HepG2 (cell line): ENCODE measurements around the gene PRELID1. TPM values are rescaled to one million over a fixed set of nuclear protein-coding genes. Genes with fewer than 3 reads are reported as not detected.

Experiments used
- AKNA ChIP-seq: sonication (generic); formaldehyde crosslinking; IDR thresholded peaks from 2 replicates; pipeline ENCODE4 v1.4.0; 2020; ENCODE audit warnings: missing genetic modification reagents, borderline replicate concordance
- CBX1 ChIP-seq: IDR thresholded peaks from one replicate; pipeline ENCODE4 v1.6.1; 2016; ENCODE audit warnings: antibody characterized with exemption, low read depth
- EZH2 ChIP-seq: conservative IDR thresholded peaks from 2 replicates; pipeline ENCODE4 v1.6.1; 2012; ENCODE audit warnings: mild to moderate bottlenecking, low read depth, low read length, moderate library complexity
- HCFC1 ChIP-seq: fragments of 150-350 bp; IDR thresholded peaks from 2 replicates; pipeline ENCODE4 v1.6.1; 2014; ENCODE audit warnings: low read depth, low read length
- HDAC6 ChIP-seq: fragments of 200-600 bp; sonication (generic); IDR thresholded peaks from 2 replicates; pipeline ENCODE4 v1.7.0; 2017; ENCODE audit warnings: mild to moderate bottlenecking, antibody characterized with exemption, low read length, low read depth
- KDM5B ChIP-seq: sonication (generic); formaldehyde crosslinking; IDR thresholded peaks from 2 replicates; pipeline ENCODE4 v1.4.0; 2020; ENCODE audit warnings: missing genetic modification reagents, mild to moderate bottlenecking, borderline replicate concordance
- SRSF4 ChIP-seq: fragments of 200-400 bp; formaldehyde crosslinking; IDR thresholded peaks from one replicate; pipeline ENCODE4 v1.6.1; 2018; ENCODE audit warnings: mild to moderate bottlenecking, low read depth, low read length, moderate library complexity; ENCODE audit not compliant: poor library complexity, severe bottlenecking
- ZHX1 ChIP-seq: sonication (generic); formaldehyde crosslinking; IDR thresholded peaks from 2 replicates; pipeline ENCODE4 v1.8.1; 2022; ENCODE audit warnings: low read depth, mild to moderate bottlenecking, missing genetic modification reagents
- ZMYM2 ChIP-seq: sonication (generic); formaldehyde crosslinking; IDR thresholded peaks from 2 replicates; pipeline ENCODE4 v1.8.0; 2022; ENCODE audit warnings: mild to moderate bottlenecking, missing genetic modification reagents
- ZNF513 ChIP-seq: sonication (generic); formaldehyde crosslinking; conservative IDR thresholded peaks from 2 replicates; pipeline ENCODE4 v1.5.0; 2020; ENCODE audit warnings: missing genetic modification reagents
- ZNF546 ChIP-seq: sonication (generic); formaldehyde crosslinking; conservative IDR thresholded peaks from 2 replicates; pipeline ENCODE4 v1.8.1; 2023; ENCODE audit warnings: mild to moderate bottlenecking, missing genetic modification reagents
- ZNF552 ChIP-seq: sonication (generic); formaldehyde crosslinking; IDR thresholded peaks from 2 replicates; pipeline ENCODE4 v1.9.0; 2022; ENCODE audit warnings: missing genetic modification reagents, mild to moderate bottlenecking, borderline replicate concordance
- ZNF713 ChIP-seq: sonication (generic); formaldehyde crosslinking; IDR thresholded peaks from 2 replicates; pipeline ENCODE4 v1.4.0; 2020; ENCODE audit warnings: mild to moderate bottlenecking, missing genetic modification reagents
- ZNF816 ChIP-seq: sonication (generic); formaldehyde crosslinking; IDR thresholded peaks from 2 replicates; pipeline ENCODE4 v1.8.0; 2022; ENCODE audit warnings: missing genetic modification reagents, mild to moderate bottlenecking, borderline replicate concordance
- ZSCAN29 ChIP-seq: sonication (generic); formaldehyde crosslinking; conservative IDR thresholded peaks from 2 replicates; pipeline ENCODE4 v1.4.0; 2020; ENCODE audit warnings: mild to moderate bottlenecking, missing genetic modification reagents
- polyA plus RNA-seq, 8 experiments: library from polyadenylated mRNA; depleted of rRNA in 3 of 8; stranded (reverse) in 7 of 8; unstranded in 1 of 8; fragments of >200 nt; fragmentation: Illumina TruSeq in 4 of 8; extraction: Trizol in 4 of 8; gene quantifications; 2 replicates each; pipeline versions ENCODE4 v1.2.1 to v1.2.3, GENCODE V29; 2011 to 2016; ENCODE audit warnings: low read depth in 4 of 8, missing spikeins in 1 of 8, mixed read lengths in 1 of 8; ENCODE audit not compliant: insufficient read depth in 1 of 8
- total RNA-seq, 5 experiments: library from RNA; depleted of rRNA; stranded (reverse); fragments of >200 nt; fragmentation: Illumina TruSeq; extraction: Trizol; gene quantifications; 2 replicates each; pipeline ENCODE4 v1.2.3, GENCODE V29; 2016; ENCODE audit warnings: low read depth in 1 of 5

The PRELID1 gene
- total and polyA plus RNA-seq, 2 of the 13 experiments (the other 11 are each of a cell fraction or from before 2014, with no cell fraction given), result 250 to 271 TPM

GRCh38 chr5:177311723-177312648, 8.4 kb downstream of the PRELID1 start, which contains the start of gene MXD3 (continued):
- TF ChIP-seq EZH2 (no peak), CBX1 (no peak), HCFC1 (no peak), ZMYM2 (CRISPR knock-in tag) (0 out of 2 replicates have a peak, but pooled peaks have one; percentile 17), SRSF4 (no peak), HDAC6 (no peak), ZNF816 (CRISPR knock-in tag) (peak; percentile 74), ZSCAN29 (CRISPR knock-in tag) (no peak), KDM5B (CRISPR knock-in tag) (no peak), ZNF546 (peak; percentile 70; the same call in 1 of the 2 replicates), ZHX1 (CRISPR knock-in tag) (no peak), ZNF552 (CRISPR knock-in tag) (no peak), AKNA (no peak), ZNF713 (CRISPR knock-in tag) (no peak), ZNF513 (CRISPR knock-in tag) (no peak)
